Keratinocyte (primary cell): Measurements from ENCODE around the gene PRKAA1. TPM values are rescaled to one million over a fixed set of nuclear protein-coding genes. Genes with fewer than 3 reads are reported as not detected.
A peak's percentile ranks its signal among the peaks of the same experiment; 100 is the strongest.

Source experiments
- DNase-seq: peaks from one replicate; pipeline ENCODE4 v3.0.0-alpha.2; 2011; ENCODE audit warnings: low read depth, missing footprints, low spot score
- FAIRE-seq: peaks from 2 replicates; lab custom pipeline; 2011; peaks lifted over from hg19 to GRCh38; lab: Jason Lieb, UNC
- H2AFZ ChIP-seq: 2 replicates; pipeline ENCODE4 v1.6.0; 2012; ENCODE audit warnings: low read length, control low read depth, inconsistent platforms; ENCODE audit not compliant: control insufficient read depth
- H3K27ac ChIP-seq: 2 replicates; pipeline ENCODE4 v1.5.1; 2011; ENCODE audit warnings: low read length; ENCODE audit not compliant: control insufficient read depth, insufficient read depth
- H3K27me3 ChIP-seq: 3 replicates; pipeline ENCODE4 v1.6.0; 2011; ENCODE audit warnings: low read length; ENCODE audit not compliant: control insufficient read depth, insufficient read depth; ENCODE audit errors: extremely low read depth
- H3K36me3 ChIP-seq, 2 experiments: 2 replicates in 1 of 2; 3 replicates in 1 of 2; pipeline ENCODE4 v1.5.1; 2011; ENCODE audit warnings: low read length in 2 of 2, mild to moderate bottlenecking in 1 of 2; ENCODE audit not compliant: control insufficient read depth in 2 of 2, insufficient read depth in 2 of 2; ENCODE audit errors: extremely low read depth in 1 of 2
- H3K4me1 ChIP-seq: 3 replicates; pipeline ENCODE4 v1.5.1; 2011; ENCODE audit warnings: low read length; ENCODE audit not compliant: control insufficient read depth, insufficient read depth; ENCODE audit errors: extremely low read depth
- H3K4me2 ChIP-seq: 3 replicates; pipeline ENCODE4 v1.6.0; 2011; ENCODE audit warnings: low read depth, low read length; ENCODE audit not compliant: control insufficient read depth, insufficient read depth; ENCODE audit errors: extremely low read depth
- H3K4me3 ChIP-seq, 3 experiments: fragments of 200-600 bp in 1 of 3; sonication (generic) in 1 of 3; 2 replicates in 2 of 3; 3 replicates in 1 of 3; pipeline ENCODE4 v1.5.1; 2011 to 2016; ENCODE audit warnings: low read length in 3 of 3, mild to moderate bottlenecking in 3 of 3, control low read depth in 2 of 3, inconsistent platforms in 1 of 3, low read depth in 1 of 3, mixed read lengths in 1 of 3, mixed run types in 1 of 3, moderate library complexity in 1 of 3; ENCODE audit not compliant: control insufficient read depth in 2 of 3, insufficient read depth in 2 of 3; ENCODE audit errors: extremely low read depth in 1 of 3
- H3K79me2 ChIP-seq: 2 replicates; pipeline ENCODE4 v1.6.0; 2012; ENCODE audit warnings: low read length; ENCODE audit not compliant: control insufficient read depth, insufficient read depth
- H3K9ac ChIP-seq: 3 replicates; pipeline ENCODE4 v1.6.0; 2011; ENCODE audit warnings: low read length; ENCODE audit not compliant: control insufficient read depth, insufficient read depth; ENCODE audit errors: extremely low read depth
- H3K9me1 ChIP-seq: 3 replicates; pipeline ENCODE4 v1.6.0; 2011; ENCODE audit warnings: low read length; ENCODE audit not compliant: control insufficient read depth, insufficient read depth; ENCODE audit errors: extremely low read depth
- H3K9me3 ChIP-seq: 2 replicates; pipeline ENCODE4 v1.5.1; 2012; ENCODE audit warnings: low read depth, low read length; ENCODE audit not compliant: control insufficient read depth
- H4K20me1 ChIP-seq: 3 replicates; pipeline ENCODE4 v1.6.0; 2011; ENCODE audit warnings: low read length; ENCODE audit not compliant: control insufficient read depth, insufficient read depth; ENCODE audit errors: extremely low read depth
- EZH2 ChIP-seq: IDR thresholded peaks from one replicate; pipeline ENCODE4 v1.6.1; 2012; ENCODE audit warnings: inconsistent platforms, mild to moderate bottlenecking, low read length, moderate library complexity
- dilution Hi-C: fragments of 300-500 bp; cut with MboI; formaldehyde crosslinking; loops from one replicate; pipeline ENCODE4 v1.7.0; 2020; ENCODE audit warnings: low sequenced_read_pairs; ENCODE audit not compliant: extremely low pct_ligation_motif_present
- polyA plus RNA-seq, 5 experiments: library from polyadenylated mRNA; depleted of rRNA in 3 of 5; stranded (reverse) in 3 of 5; stranded (forward) in 1 of 5; unstranded in 1 of 5; fragments of >200 nt; gene quantifications; 1 replicate in 1 of 5; 2 replicates in 3 of 5; 3 replicates in 1 of 5; pipeline versions ENCODE4 v1.2.1 to v1.2.3, GENCODE V29; 2011 to 2012; ENCODE audit warnings: missing spikeins in 2 of 5, low read depth in 1 of 5, low replicate concordance in 1 of 5
- TF ChIP-seq, protein P1 (sequence below), 3 experiments: IDR thresholded peaks in 1 of 3; conservative IDR thresholded peaks in 1 of 3; optimal IDR thresholded peaks in 1 of 3; 2 replicates in 2 of 3; 3 replicates in 1 of 3; pipeline versions ENCODE3 to v1.5.1; 2011; ENCODE audit warnings: low read length in 3 of 3, mild to moderate bottlenecking in 3 of 3, moderate library complexity in 2 of 3, control low read depth in 1 of 3, inconsistent platforms in 1 of 3; ENCODE audit not compliant: insufficient read depth in 2 of 3; ENCODE audit errors: extremely low read depth in 1 of 3

The PRKAA1 gene
- polyA plus RNA-seq, 1 donor (not counting 4 experiments of a cell fraction or from before 2014, with no cell fraction given) = 59.3 TPM

DNA sequence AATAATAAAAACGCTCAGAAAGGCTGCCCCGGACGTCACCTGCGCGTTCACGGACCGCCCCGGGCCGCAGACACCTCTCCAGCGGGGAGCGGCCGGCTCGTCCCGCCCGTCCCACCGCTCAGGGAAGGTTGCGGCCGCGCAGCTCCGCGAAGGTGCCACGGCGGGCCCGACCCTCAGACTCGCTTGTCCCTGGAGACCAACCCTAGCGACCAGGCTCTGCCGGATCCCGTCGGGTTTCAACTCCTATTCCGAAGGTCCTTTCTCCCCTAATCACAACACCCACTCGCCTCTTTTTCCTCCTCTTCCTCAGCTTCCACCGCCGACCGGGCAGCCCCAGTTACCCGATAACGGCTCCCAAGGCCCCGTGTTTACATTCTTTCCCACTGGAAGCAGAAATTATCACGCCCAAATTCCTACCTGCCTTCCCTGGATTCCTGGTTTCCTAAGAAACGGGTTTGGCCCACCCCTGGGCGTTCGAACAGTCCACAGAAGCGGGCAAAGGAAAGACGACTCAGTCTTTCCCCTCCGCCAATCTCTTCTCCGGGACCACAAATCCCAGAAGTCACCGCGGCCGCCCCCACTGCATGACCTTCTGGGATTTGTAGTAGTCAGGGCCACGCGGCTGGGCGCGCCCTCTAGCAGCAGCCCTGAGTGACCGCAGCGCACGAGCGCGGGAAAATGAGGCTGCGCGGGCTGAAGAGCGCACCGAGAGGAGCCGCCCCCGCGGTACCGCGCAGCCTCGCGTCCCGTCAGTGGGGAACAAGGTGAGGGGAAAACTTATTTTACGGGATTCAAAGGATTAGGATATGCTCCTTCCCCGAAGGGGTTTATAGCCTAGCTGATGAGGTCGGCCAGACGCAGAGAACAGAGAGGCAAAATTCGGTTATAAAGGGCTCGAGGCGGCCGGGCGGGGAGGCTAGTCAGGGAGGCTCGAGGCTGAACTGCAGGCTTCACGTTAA lies 42.5 kb downstream of the PRKAA1 start, which contains the start of gene TTC33:
Gene TTC33, minus strand, starts transcription at position 555 of the 959 bp plus-strand sequence. CDS start 8,943 bp downstream, outside the sequence.
- peak within 1 kb of the TSS; percentile 92 for H2AFZ ChIP-seq
- H3K4me1 ChIP-seq = peaks cover 6% of the 10 kb centered on the region
- dilution Hi-C loops = no loop called here
- peak within 1 kb of the TSS; percentile 84 for H3K27ac ChIP-seq
- H3K27me3 ChIP-seq = no peaks in the 10 kb centered on the region
- peaks cover 0 to 3% of the 10 kb centered on the region in 2 experiments for H3K36me3 ChIP-seq
- TF ChIP-seq, protein P1, sequence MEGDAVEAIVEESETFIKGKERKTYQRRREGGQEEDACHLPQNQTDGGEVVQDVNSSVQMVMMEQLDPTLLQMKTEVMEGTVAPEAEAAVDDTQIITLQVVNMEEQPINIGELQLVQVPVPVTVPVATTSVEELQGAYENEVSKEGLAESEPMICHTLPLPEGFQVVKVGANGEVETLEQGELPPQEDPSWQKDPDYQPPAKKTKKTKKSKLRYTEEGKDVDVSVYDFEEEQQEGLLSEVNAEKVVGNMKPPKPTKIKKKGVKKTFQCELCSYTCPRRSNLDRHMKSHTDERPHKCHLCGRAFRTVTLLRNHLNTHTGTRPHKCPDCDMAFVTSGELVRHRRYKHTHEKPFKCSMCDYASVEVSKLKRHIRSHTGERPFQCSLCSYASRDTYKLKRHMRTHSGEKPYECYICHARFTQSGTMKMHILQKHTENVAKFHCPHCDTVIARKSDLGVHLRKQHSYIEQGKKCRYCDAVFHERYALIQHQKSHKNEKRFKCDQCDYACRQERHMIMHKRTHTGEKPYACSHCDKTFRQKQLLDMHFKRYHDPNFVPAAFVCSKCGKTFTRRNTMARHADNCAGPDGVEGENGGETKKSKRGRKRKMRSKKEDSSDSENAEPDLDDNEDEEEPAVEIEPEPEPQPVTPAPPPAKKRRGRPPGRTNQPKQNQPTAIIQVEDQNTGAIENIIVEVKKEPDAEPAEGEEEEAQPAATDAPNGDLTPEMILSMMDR (optimal IDR thresholded peaks at IDR 0.05 in 1 of 3, IDR thresholded peaks at IDR 0.05 in 1 of 3, conservative IDR thresholded peaks at IDR 0.05 in 1 of 3; ENCODE audit: extremely low read depth in 1 of 3, insufficient read depth in 2 of 3, low read length in 3 of 3) = peak; percentile 54 to 88 (median 74)
- TF ChIP-seq EZH2 = no peak
- peaks cover 22% of the 10 kb centered on the region for H3K79me2 ChIP-seq
- H3K9me3 ChIP-seq = no peaks in the 10 kb centered on the region
- H3K4me2 ChIP-seq = peak within 1 kb of the TSS; percentile 68
- no peaks in the 10 kb centered on the region for H3K9me1 ChIP-seq
- peak within 1 kb of the TSS; percentile 88 for H3K9ac ChIP-seq
- peak within 1 kb of the TSS; percentile 73 to 95 (median 82) for H3K4me3 ChIP-seq
- DNase-seq (peak; percentile 58), FAIRE-seq (peak; percentile 72)
- no peaks in the 10 kb centered on the region for H4K20me1 ChIP-seq

DNA sequence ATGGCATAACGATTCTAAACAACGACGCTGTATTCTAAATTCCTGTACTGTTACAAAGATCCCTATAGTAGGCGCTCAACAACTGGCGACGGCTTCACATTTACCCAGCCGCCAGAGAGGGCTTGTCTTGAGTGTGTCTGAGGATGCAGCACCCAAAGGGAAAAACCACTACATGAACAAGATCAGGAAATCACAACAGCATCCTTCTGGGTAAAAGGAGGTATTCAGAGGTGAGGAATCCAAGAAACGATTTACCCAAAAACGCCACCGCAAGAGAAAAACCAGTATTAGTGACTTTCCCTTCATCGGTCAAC lies 43.1 kb downstream of the PRKAA1 start:
- TF ChIP-seq, protein P1 (optimal IDR thresholded peaks at IDR 0.05 in 1 of 3, IDR thresholded peaks at IDR 0.05 in 1 of 3, conservative IDR thresholded peaks at IDR 0.05 in 1 of 3; ENCODE audit: extremely low read depth in 1 of 3, insufficient read depth in 2 of 3, low read length in 3 of 3) = peak; percentile 64 to 69 (median 68)
- TF ChIP-seq EZH2 = no peak
- peak; percentile 74 for FAIRE-seq
- dilution Hi-C loops = no loop called here

More for the DNA sequence above, 43.1 kb downstream of the PRKAA1 start:
- no peaks in the 10 kb centered on the region for H3K9me3 ChIP-seq
- H3K9ac ChIP-seq = peak overlapping the region; percentile 88
- peak overlapping the region; percentile 84 for H3K27ac ChIP-seq
- no peaks in the 10 kb centered on the region for H3K27me3 ChIP-seq
- peak; percentile 25 for DNase-seq
- peaks cover 6% of the 10 kb centered on the region for H3K4me1 ChIP-seq
- H3K36me3 ChIP-seq = peaks cover 0 to 3% of the 10 kb centered on the region in 2 experiments
- H3K79me2 ChIP-seq = peaks cover 22% of the 10 kb centered on the region
- H3K9me1 ChIP-seq = no peaks in the 10 kb centered on the region
- H3K4me3 ChIP-seq = peak overlapping the region; percentile 73 to 95 (median 82)
- no peaks in the 10 kb centered on the region for H4K20me1 ChIP-seq
- H3K4me2 ChIP-seq = peak overlapping the region; percentile 68
- peak overlapping the region; percentile 92 for H2AFZ ChIP-seq
